Left ventricle myocardium inferior (tissue), 1 donor: Measurements from ENCODE around the gene RNF7. TPM values are rescaled to one million over a fixed set of nuclear protein-coding genes. Genes with fewer than 3 reads are reported as not detected.
A peak's percentile ranks its signal among the peaks of the same experiment; 100 is the strongest.

ENCODE experiments used
- DNase-seq: peaks from one replicate; pipeline ENCODE4 v3.0.0-alpha.2; 2020
- H3K27ac ChIP-seq: fragments of 200-600 bp; replicated peaks from 2 replicates; pipeline ENCODE4 v1.8.0; 2021
- H3K27me3 ChIP-seq: fragments of 200-600 bp; 2 replicates; pipeline ENCODE4 v1.8.0; 2021; ENCODE audit warnings: low read depth
- H3K36me3 ChIP-seq: fragments of 200-600 bp; 2 replicates; pipeline ENCODE4 v1.8.0; 2021
- H3K4me1 ChIP-seq: fragments of 200-600 bp; 2 replicates; pipeline ENCODE4 v1.8.0; 2021
- H3K4me3 ChIP-seq: fragments of 200-600 bp; 2 replicates; pipeline ENCODE4 v1.8.0; 2021; ENCODE audit warnings: mild to moderate bottlenecking, moderate library complexity
- H3K9me3 ChIP-seq: fragments of 200-600 bp; replicated peaks from 2 replicates; pipeline ENCODE4 v1.8.0; 2021
- CTCF ChIP-seq: fragments of 200-600 bp; IDR thresholded peaks from 2 replicates; pipeline ENCODE4 v1.8.0; 2021; ENCODE audit warnings: antibody characterized with exemption, mild to moderate bottlenecking, borderline replicate concordance
- intact Hi-C: fragments of 100-400 bp; cut with micrococcal nuclease; formaldehyde crosslinking; loops from one replicate; pipeline ENCODE4 v1.11.0; 2022
- total RNA-seq: library from RNA; stranded (reverse); fragmentation: NEBNext Ultra II Directional; extraction: Animal tissue kit (Norgen Biotek cat#: 25700); gene quantifications from one replicate; pipeline ENCODE4 v1.2.1, GENCODE V29; 2021
- donor health status: DM: no; HTN: yes; CAD: no; lungs with severe emphysema.

Gene RNF7
- total RNA-seq, 1 donor from 2014 or later, result 89.6 TPM

- Histone ChIP-seq H3K4me1 (no peaks in the 10 kb centered on the region), H3K27me3 (no peaks in the 10 kb centered on the region), H3K9me3 (no peaks in the 10 kb centered on the region), H3K36me3 (no peaks in the 10 kb centered on the region), H3K27ac (no peak overlapping the region), H3K4me3 (no peak overlapping the region)
- no peak for TF ChIP-seq CTCF
- no peak for DNase-seq
- intact Hi-C loops, result no loop called here
These were observed 38.3 kb downstream of the RNF7 start for GRCh38 chr3:141776376-141776775.

GRCh38 chr3:141776885-141777284 is 38.8 kb downstream of the RNF7 start:
- intact Hi-C loops, result no loop called here
- no peaks in the 10 kb centered on the region for H3K36me3 ChIP-seq
- no peaks in the 10 kb centered on the region for H3K4me1 ChIP-seq
- DNase-seq, result no peak
- no peaks in the 10 kb centered on the region for H3K27me3 ChIP-seq
- no peaks in the 10 kb centered on the region for H3K9me3 ChIP-seq
- no peak for TF ChIP-seq CTCF
- H3K4me3 ChIP-seq, result no peak overlapping the region
- H3K27ac ChIP-seq, result no peak overlapping the region

- Histone ChIP-seq H3K36me3 (no peaks in the 10 kb centered on the region), H3K4me1 (no peaks in the 10 kb centered on the region), H3K27me3 (no peaks in the 10 kb centered on the region), H3K4me3 (no peak overlapping the region), H3K27ac (no peak overlapping the region), H3K9me3 (no peaks in the 10 kb centered on the region)
- no peak for DNase-seq
- no peak for TF ChIP-seq CTCF
- intact Hi-C loops, result no loop called here
These were observed 40.1 kb downstream of the RNF7 start for GRCh38 chr3:141777957-141778813.

GRCh38 chr3:141779667-141780066 is 41.6 kb downstream of the RNF7 start:
- DNase-seq, result no peak
- Histone ChIP-seq H3K27ac (no peak overlapping the region), H3K4me3 (no peak overlapping the region), H3K27me3 (no peaks in the 10 kb centered on the region), H3K36me3 (no peaks in the 10 kb centered on the region), H3K4me1 (no peaks in the 10 kb centered on the region), H3K9me3 (no peaks in the 10 kb centered on the region)
- TF ChIP-seq CTCF, result no peak
- intact Hi-C loops, result loop anchor here (10.0 kb wide), 1 partner anchor 125 kb away; no protein-coding TSS in a partner anchor

GRCh38 chr3:141782386-141782932 is 44.4 kb downstream of the RNF7 start:
- Histone ChIP-seq H3K36me3 (no peaks in the 10 kb centered on the region), H3K27ac (no peak overlapping the region), H3K4me3 (no peak overlapping the region), H3K9me3 (no peaks in the 10 kb centered on the region), H3K4me1 (no peaks in the 10 kb centered on the region), H3K27me3 (no peaks in the 10 kb centered on the region)
- intact Hi-C loops, result loop anchor here (10.0 kb wide), 1 partner anchor 122 kb away; no protein-coding TSS in a partner anchor
- TF ChIP-seq CTCF, result peak; percentile 40
- no peak for DNase-seq
